ENCODE measurements around the gene HHLA2. TPM values are rescaled to one million over a fixed set of nuclear protein-coding genes. Genes with fewer than 3 reads are reported as not detected.

HHLA2 gene
- total RNA-seq, 1 experiment from 2014 or later: 0.07 TPM

DNA sequence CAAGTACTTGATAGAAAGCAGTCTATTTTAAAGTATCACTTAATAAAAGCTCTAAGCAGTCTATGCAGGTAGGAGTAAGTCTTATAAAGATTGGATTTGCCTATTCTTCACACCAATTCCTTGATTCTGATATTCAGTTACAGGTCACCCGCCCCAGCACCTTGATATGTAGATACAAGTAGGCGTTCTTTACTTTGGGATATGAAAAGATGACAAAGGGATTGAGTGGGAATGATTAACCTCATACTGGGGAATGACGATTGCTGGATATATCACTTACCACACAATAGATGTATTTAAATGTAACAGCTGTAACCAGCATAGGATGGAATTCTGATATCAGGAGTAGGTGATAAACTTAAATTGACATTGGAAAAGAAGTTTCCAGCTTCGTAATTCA, 47.1 kb downstream of the HHLA2 start:
- no peaks in the 10 kb centered on the region for H3K27me3 Mint-ChIP-seq (ENCODE audit: low read depth)
- H3K9me3 Mint-ChIP-seq: peaks cover 3% of the 10 kb centered on the region
- CTCF ChIA-PET: no interaction called here
- POLR2A ChIA-PET: no interaction called here
- H3K4me1 Mint-ChIP-seq: no peaks in the 10 kb centered on the region
- H3K36me3 Mint-ChIP-seq: no peaks in the 10 kb centered on the region
- DNase-seq (ENCODE audit: low spot score): no peak
- no peak for ATAC-seq
- no peak overlapping the region for H3K27ac Mint-ChIP-seq
- H3K4me3 Mint-ChIP-seq: no peak overlapping the region
- TF ChIP-seq E2F1 (CRISPR knock-in tag; IDR thresholded peaks at IDR 0.05) (no peak), JAZF1 (CRISPR knock-in tag; IDR thresholded peaks at IDR 0.05) (no peak), CDX4 (CRISPR knock-in tag; IDR thresholded peaks at IDR 0.05; ENCODE audit: borderline replicate concordance) (no peak), ZNF671 (CRISPR knock-in tag; IDR thresholded peaks at IDR 0.05) (no peak), ETV6 (CRISPR knock-in tag; IDR thresholded peaks at IDR 0.05) (no peak), GRHL2 (CRISPR knock-in tag; IDR thresholded peaks at IDR 0.05; ENCODE audit: insufficient replicate concordance, severe bottlenecking) (no peak), KAT7 (CRISPR knock-in tag; IDR thresholded peaks at IDR 0.05; ENCODE audit: borderline replicate concordance) (no peak), SP1 (CRISPR knock-in tag; conservative IDR thresholded peaks at IDR 0.05) (no peak), HMGA2 (CRISPR knock-in tag; IDR thresholded peaks at IDR 0.05) (no peak)
- TF ChIP-seq, protein P1, sequence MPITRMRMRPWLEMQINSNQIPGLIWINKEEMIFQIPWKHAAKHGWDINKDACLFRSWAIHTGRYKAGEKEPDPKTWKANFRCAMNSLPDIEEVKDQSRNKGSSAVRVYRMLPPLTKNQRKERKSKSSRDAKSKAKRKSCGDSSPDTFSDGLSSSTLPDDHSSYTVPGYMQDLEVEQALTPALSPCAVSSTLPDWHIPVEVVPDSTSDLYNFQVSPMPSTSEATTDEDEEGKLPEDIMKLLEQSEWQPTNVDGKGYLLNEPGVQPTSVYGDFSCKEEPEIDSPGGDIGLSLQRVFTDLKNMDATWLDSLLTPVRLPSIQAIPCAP (CRISPR knock-in tag; IDR thresholded peaks at IDR 0.05): no peak
- TF ChIP-seq, protein P2, sequence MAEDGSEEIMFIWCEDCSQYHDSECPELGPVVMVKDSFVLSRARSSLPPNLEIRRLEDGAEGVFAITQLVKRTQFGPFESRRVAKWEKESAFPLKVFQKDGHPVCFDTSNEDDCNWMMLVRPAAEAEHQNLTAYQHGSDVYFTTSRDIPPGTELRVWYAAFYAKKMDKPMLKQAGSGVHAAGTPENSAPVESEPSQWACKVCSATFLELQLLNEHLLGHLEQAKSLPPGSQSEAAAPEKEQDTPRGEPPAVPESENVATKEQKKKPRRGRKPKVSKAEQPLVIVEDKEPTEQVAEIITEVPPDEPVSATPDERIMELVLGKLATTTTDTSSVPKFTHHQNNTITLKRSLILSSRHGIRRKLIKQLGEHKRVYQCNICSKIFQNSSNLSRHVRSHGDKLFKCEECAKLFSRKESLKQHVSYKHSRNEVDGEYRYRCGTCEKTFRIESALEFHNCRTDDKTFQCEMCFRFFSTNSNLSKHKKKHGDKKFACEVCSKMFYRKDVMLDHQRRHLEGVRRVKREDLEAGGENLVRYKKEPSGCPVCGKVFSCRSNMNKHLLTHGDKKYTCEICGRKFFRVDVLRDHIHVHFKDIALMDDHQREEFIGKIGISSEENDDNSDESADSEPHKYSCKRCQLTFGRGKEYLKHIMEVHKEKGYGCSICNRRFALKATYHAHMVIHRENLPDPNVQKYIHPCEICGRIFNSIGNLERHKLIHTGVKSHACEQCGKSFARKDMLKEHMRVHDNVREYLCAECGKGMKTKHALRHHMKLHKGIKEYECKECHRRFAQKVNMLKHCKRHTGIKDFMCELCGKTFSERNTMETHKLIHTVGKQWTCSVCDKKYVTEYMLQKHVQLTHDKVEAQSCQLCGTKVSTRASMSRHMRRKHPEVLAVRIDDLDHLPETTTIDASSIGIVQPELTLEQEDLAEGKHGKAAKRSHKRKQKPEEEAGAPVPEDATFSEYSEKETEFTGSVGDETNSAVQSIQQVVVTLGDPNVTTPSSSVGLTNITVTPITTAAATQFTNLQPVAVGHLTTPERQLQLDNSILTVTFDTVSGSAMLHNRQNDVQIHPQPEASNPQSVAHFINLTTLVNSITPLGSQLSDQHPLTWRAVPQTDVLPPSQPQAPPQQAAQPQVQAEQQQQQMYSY (CRISPR knock-in tag; IDR thresholded peaks at IDR 0.05): no peak

GRCh38 chr3:108345492-108346205, 49.3 kb downstream of the HHLA2 start:
- H3K27ac Mint-ChIP-seq: no peak overlapping the region
- CTCF ChIA-PET: no interaction called here
- ATAC-seq (no peak), DNase-seq (ENCODE audit: low spot score) (no peak)
- H3K27me3 Mint-ChIP-seq (ENCODE audit: low read depth): no peaks in the 10 kb centered on the region
- no peaks in the 10 kb centered on the region for H3K4me1 Mint-ChIP-seq
- peaks cover 3% of the 10 kb centered on the region for H3K9me3 Mint-ChIP-seq
- no peaks in the 10 kb centered on the region for H3K36me3 Mint-ChIP-seq
- no peak for TF ChIP-seq ZNF138 (CRISPR knock-in tag; conservative IDR thresholded peaks at IDR 0.05)
- TF ChIP-seq ZNF532 (CRISPR knock-in tag; IDR thresholded peaks at IDR 0.05; ENCODE audit: borderline replicate concordance): no peak
- TF ChIP-seq NFATC4 (CRISPR knock-in tag; IDR thresholded peaks at IDR 0.05): no peak
- TF ChIP-seq NR3C1 (CRISPR knock-in tag; conservative IDR thresholded peaks at IDR 0.05; ENCODE audit: low read depth): no peak
- no peak for TF ChIP-seq TEAD1 (CRISPR knock-in tag; IDR thresholded peaks at IDR 0.05)
- TF ChIP-seq CTCF (IDR thresholded peaks at IDR 0.05): no peak
- no peak for TF ChIP-seq SOX15 (CRISPR knock-in tag; IDR thresholded peaks at IDR 0.05)
- TF ChIP-seq USF2 (CRISPR knock-in tag; IDR thresholded peaks at IDR 0.05): no peak
- TF ChIP-seq SP1 (CRISPR knock-in tag; conservative IDR thresholded peaks at IDR 0.05): no peak
- H3K4me3 Mint-ChIP-seq: no peak overlapping the region
- POLR2A ChIA-PET: no interaction called here

Data from WTC11 (cell line).